22Rv1 (cell line): ENCODE measurements around the gene EPC2.
"Not testable (repeated sequence)": the region's sequence is repeated elsewhere in the genome, so short reads cannot be mapped to it uniquely, and the experiment has no call there.

Source experiments
- H3K27ac ChIP-seq: fragments of 450-650 bp; 2 replicates; pipeline ENCODE4 v1.5.1; 2017
- CTCF ChIP-seq: fragments of 450-650 bp; IDR thresholded peaks from 2 replicates; pipeline ENCODE4 v1.5.1; 2017; ENCODE audit warnings: mild to moderate bottlenecking
- ZFX ChIP-seq: fragments of 450-650 bp; IDR thresholded peaks from 2 replicates; pipeline ENCODE4 v1.6.1; 2017; ENCODE audit warnings: antibody characterized with exemption, borderline replicate concordance

Gene EPC2

DNA sequence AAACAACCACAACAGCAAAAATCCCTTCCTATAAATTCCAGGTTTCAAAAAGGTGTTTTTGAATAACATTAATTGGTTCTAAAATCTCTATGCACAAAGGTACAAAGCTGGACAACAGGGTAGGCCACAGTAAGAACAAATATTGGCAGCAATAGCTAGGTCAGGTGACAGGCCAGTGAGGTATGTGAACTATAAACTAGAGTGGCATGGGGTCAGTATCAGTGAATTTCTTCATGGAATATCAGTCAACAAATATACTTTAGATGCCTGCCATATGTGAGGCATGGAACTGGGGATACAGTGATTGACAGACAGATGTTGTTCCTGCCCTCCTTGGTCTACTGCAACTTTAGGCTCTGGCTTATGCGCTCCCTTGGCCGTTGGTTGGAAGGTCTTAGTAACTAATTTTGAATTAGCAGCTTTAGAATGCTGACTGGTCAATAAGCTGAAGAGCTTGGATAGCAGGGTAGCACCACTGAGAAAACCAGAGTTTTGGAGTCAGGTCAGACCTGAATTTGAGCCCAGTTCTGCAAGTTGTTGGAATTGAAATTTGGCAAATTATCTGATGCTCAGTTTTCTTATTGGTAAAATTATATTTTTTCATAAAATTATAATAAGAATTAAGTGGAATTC, 2.3 kb upstream of the EPC2 start:
- TF ChIP-seq ZFX (no peak), CTCF (no peak)
- H3K27ac ChIP-seq = no peak overlapping the region

DNA sequence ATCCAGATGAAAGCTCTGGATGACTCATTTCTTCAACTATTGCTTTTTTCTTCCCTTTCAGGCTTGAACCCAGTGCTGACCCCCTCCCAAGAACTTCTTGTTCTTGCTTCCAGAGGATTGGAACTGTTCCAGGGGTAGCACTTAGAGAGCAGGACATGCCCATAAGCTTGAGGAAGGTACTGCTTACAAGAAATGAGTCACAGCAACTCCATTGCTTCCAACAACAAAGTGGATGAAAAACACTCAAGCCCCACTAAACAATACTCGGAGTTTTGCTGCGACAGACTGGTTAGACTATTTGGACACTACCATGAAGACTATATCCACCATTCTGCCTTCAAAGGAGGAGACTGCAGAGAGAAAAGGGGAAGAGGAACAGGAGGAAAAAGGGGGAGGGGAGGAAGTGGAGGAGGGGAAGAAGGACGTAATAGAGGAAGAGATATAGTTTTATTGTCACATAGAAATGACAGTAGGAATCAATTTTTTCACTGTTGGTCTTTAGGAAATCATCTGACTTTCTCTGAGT, 1.6 kb upstream of the EPC2 start:
- TF ChIP-seq CTCF = no peak
- TF ChIP-seq ZFX = no peak
- H3K27ac ChIP-seq = no peak overlapping the region

DNA sequence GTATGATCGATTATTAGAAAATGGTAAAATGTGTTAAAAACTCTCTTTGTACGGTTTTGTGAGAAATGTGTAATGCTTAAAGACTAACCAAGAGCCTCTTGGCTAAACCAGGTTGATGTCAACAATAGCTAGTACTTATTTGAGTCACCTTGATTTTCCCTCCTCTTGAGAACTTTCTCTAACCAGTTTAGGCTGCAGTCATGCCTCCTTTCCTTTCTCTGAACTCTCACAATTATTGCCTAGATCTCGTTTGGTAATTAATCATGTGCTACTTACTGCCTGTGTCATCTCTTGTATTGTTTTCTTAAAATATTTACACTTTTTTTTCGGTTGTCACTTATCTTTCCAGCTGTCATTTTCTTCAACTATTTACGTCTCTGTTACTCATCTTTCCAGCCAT, 1.1 kb upstream of the EPC2 start:
- no peak for TF ChIP-seq CTCF
- TF ChIP-seq ZFX = no peak
- no peak overlapping the region for H3K27ac ChIP-seq

DNA sequence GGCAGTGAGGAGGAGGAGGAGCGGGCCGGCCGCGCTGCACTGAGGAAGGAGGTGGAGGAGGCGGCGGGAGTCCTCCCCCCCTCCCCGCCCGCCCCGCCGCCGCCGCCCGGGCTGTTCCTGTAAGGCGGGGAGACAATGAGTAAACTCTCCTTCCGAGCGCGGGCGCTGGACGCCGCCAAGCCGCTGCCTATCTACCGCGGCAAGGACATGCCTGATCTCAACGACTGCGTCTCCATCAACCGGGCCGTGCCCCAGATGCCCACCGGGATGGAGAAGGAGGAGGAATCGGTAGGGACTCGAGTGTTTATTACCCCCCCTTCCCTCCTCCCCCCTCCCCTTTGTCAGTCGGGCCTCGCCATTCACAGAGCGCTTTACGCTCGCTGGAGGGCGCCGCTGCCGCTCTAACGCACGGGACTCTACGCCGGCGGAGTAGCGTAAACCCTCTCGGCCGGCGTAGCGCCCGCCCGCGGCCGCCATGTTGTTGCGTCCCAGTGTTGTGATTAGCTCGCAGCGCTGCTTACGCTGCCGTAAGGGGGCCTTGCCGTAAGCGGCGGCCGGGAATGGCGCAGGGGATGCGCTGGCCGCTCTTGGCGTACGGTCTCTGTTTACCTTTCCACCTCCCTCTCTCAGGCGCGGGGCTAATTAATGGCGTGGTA, 460 bp downstream of the EPC2 start:
- TF ChIP-seq ZFX (no peak), CTCF (0 out of 2 replicates have a peak, but pooled peaks have one; percentile 8)

DNA sequence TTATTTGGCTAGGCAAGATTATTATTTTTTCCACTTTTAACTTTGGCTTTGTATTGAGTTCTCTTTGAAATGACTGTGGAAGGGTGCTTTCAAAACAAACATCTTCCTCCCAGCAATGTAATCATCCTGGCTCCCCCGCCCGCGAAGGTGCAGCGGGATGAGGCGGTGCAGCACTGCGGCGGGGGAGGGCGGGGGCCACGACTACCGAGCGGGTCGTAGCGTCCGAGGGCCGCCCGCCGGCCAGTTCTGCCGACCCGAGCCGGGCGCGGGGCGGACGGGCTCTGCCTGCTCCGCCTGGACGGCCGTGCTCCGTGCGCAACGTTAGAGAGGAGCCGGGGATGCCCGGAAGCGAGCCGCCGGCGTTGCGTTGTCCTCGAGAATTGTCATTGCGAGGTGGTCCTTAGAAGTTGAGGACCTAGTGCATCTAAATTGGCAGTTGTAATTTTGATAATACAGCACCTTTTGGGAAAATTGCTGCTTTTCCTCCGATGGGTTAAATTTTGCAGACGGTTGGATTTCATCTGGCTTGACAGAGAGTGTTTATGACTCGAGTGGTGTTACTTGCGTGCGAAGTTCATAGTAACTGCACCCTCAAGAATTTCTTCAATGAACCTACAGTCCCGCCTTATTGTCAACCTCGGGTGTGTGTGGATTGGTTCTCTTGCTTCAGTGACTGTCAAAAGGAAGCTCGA, 1.1 kb downstream of the EPC2 start:
- no peak for TF ChIP-seq CTCF
- TF ChIP-seq ZFX = no peak
- peak overlapping the region; percentile 84 for H3K27ac ChIP-seq

More for the DNA sequence above, 460 bp downstream of the EPC2 start:
- peak overlapping the region; percentile 84 for H3K27ac ChIP-seq

GRCh38 chr2:148646231-148646559, 1.6 kb downstream of the EPC2 start:
- H3K27ac ChIP-seq = peak overlapping the region; percentile 84; the same call in 1 of the 2 replicates
- TF ChIP-seq ZFX (no peak), CTCF (no peak)

DNA sequence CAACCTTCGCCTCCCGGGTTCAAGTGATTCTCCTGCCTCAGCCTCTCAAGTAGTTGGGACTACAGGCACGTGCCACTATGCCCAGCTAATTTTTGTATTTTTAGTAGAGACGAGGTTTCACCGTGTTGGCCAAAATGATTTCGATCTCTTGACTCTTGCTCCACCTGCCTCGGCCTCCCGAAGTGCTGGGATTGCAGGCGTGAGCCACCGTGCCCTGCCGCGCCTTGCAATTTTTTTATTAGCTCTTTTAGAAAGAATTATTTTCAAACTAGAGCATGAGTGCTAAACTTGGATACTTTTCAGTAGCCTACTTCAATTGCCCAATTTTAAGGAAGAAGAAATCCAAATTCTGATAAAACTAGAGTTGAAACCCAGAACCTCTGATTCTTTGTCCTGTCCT, 3.2 kb downstream of the EPC2 start:
- not testable (repeated sequence) for H3K27ac ChIP-seq
